Heart left ventricle (tissue), 16 donors: ENCODE measurements around the gene ARHGEF28. TPM values are rescaled to one million over a fixed set of nuclear protein-coding genes. Genes with fewer than 3 reads are reported as not detected.

ENCODE experiments used
- ATAC-seq, 4 donors: fragments of 200-7000 bp; cut with Tn5 transposase; one replicate each; pipeline ENCODE4 v1.9.1; 2020 to 2022; ENCODE audit warnings: moderate library complexity in 4 of 4, mild to moderate bottlenecking in 3 of 4, moderate number of reproducible peaks in 1 of 4
- DNase-seq, 5 donors: peaks; one replicate each; pipeline ENCODE4 v3.0.0-alpha.2; 2020
- H3K27ac ChIP-seq, 12 donors: fragments of 200-600 bp; sonication (generic) in 4 of 12; one replicate each; pipeline versions ENCODE4 v1.5.0 to v1.8.0; 2016 to 2022; ENCODE audit warnings: mild to moderate bottlenecking in 2 of 12
- H3K27me3 ChIP-seq, 9 donors: fragments of 200-600 bp; sonication (generic) in 2 of 9; one replicate each; pipeline versions ENCODE4 v1.5.1 to v1.8.0; 2016 to 2022; ENCODE audit warnings: mild to moderate bottlenecking in 3 of 9
- H3K36me3 ChIP-seq, 9 donors: fragments of 200-600 bp; sonication (generic) in 2 of 9; one replicate each; pipeline versions ENCODE4 v1.5.0 to v1.8.0; 2018 to 2022; ENCODE audit warnings: mild to moderate bottlenecking in 2 of 9
- H3K4me1 ChIP-seq, 12 donors: fragments of 200-600 bp; sonication (generic) in 4 of 12; one replicate each; pipeline versions ENCODE4 v1.5.0 to v1.8.0; 2016 to 2022; ENCODE audit warnings: mild to moderate bottlenecking in 3 of 12
- H3K4me3 ChIP-seq, 12 donors: fragments of 200-600 bp; sonication (generic) in 4 of 12; one replicate each; pipeline versions ENCODE4 v1.5.0 to v1.8.0; 2017 to 2022; ENCODE audit warnings: mild to moderate bottlenecking in 9 of 12, moderate library complexity in 4 of 12
- H3K9me3 ChIP-seq, 12 donors: fragments of 200-600 bp; sonication (generic) in 4 of 12; one replicate each; pipeline versions ENCODE4 v1.5.0 to v1.8.0; 2016 to 2022; ENCODE audit warnings: mild to moderate bottlenecking in 1 of 12
- CTCF ChIP-seq, 12 donors: fragments of 200-600 bp; sonication (generic) in 4 of 12; IDR thresholded peaks; one replicate each; pipeline versions ENCODE4 v1.5.0 to v1.8.0; 2018 to 2022; ENCODE audit warnings: antibody characterized with exemption in 12 of 12, mild to moderate bottlenecking in 5 of 12
- POLR2A ChIP-seq, 2 donors: fragments of 450-650 bp; IDR thresholded peaks; one replicate each; pipeline ENCODE4 v1.6.1; 2017; ENCODE audit warnings: antibody characterized with exemption in 2 of 2, mild to moderate bottlenecking in 2 of 2, moderate library complexity in 2 of 2
- whole genome bisulfite sequencing, 4 donors: extraction: QIAGEN DNeasy Blood & Tissue Kit in 2 of 4; methylation state at CpG; one replicate each; pipeline versions ENCODE4 v1.1.5 to v1.1.7; 2013 to 2018; 5-methylcytosine and 5-hydroxymethylcytosine counted together
- intact Hi-C, 10 donors: fragments of 100-400 bp; cut with DNase I; formaldehyde crosslinking; loops; one replicate each; pipeline versions ENCODE4 v1.11.1 to v1.14.2; 2022
- polyA plus RNA-seq, 2 donors: library from polyadenylated mRNA; stranded (reverse); fragments of 200-250 nt; gene quantifications; one replicate each; pipeline ENCODE4 v1.2.3, GENCODE V29; 2013
- total RNA-seq, 9 donors: library from RNA; depleted of rRNA in 2 of 9; stranded (reverse); fragments of >200 nt in 2 of 9; fragmentation: NEBNext Ultra II Directional in 3 of 9; extraction: Animal tissue kit (Norgen Biotek cat#: 25700) in 3 of 9; gene quantifications; one replicate each; pipeline versions ENCODE4 v1.1.0 to v1.2.4, GENCODE V29; 2016 to 2023
- donor health status: ischemic (EF 13 %, LVEDD 7.1; RV severe dilation, severe dysfunction).
- donor health status: healthy with polysubstance abuse.
- donor health status: DM: no; HTN: yes; CAD: no.
- donor health status: DM: no; HTN: no; CAD: no.
- donor health status: ischemic (EF 25% LVEDD 6.9; RV normal size, moderate dysfunction).
- donor health status: ischemic (EF 25% LVEDD 5.7; RV mildly dilated, moderate dysfunction).
- donor health status: healthy.
- donor health status: DM: yes; HTN: yes; CAD: no.
- donor health status: ischemic (EF 35%, LVEDD 5.7; RV mildly dilated, moderate dysfunction).
- donor health status: nonischemic (EF 11% LVEDD 7.7; RV severe dilation, severe dysfunction).
- donor health status: DM: yes; HTN: yes; CAD: no.
- donor health status: PGD.
- donor health status: ischemic (EF 29% LVEDD 5.4; RV normal size, mild dysfunction).
- donor health status: nonischemic (EF 23%, LVEDD 6.1; RV moderate dilation, normal function).

Gene ARHGEF28
- total and polyA plus RNA-seq, 11 donors: 0.51 to 7.7 (median 1.7) TPM

- DNase-seq: no peak
- peak in 1 of 4 donors; percentile 49 for ATAC-seq
- Histone ChIP-seq H3K4me3 (no peak overlapping the region), H3K27me3 (no peaks in the 10 kb centered on the region), H3K4me1 (peaks cover 0 to 45% (median 9%) of the 10 kb centered on the region in 12 donors), H3K36me3 (no peaks in the 10 kb centered on the region), H3K9me3 (peaks cover 0 to 12% (median 0%) of the 10 kb centered on the region in 12 donors), H3K27ac (peak overlapping the region in 5 of 12 donors; percentile 47 to 71 (median 63))
- TF ChIP-seq POLR2A (IDR thresholded peaks at IDR 0.05): no peak
- no peak for TF ChIP-seq CTCF (IDR thresholded peaks at IDR 0.05)
- intact Hi-C loops: no loop called here
- 57 to 73% (median 67%) methylated on average over 11 of the region's 11 CpGs for WGBS, 4 donors
These were observed 123.7 kb downstream of the ARHGEF28 start for GRCh38 chr5:73749485-73750270.

DNA sequence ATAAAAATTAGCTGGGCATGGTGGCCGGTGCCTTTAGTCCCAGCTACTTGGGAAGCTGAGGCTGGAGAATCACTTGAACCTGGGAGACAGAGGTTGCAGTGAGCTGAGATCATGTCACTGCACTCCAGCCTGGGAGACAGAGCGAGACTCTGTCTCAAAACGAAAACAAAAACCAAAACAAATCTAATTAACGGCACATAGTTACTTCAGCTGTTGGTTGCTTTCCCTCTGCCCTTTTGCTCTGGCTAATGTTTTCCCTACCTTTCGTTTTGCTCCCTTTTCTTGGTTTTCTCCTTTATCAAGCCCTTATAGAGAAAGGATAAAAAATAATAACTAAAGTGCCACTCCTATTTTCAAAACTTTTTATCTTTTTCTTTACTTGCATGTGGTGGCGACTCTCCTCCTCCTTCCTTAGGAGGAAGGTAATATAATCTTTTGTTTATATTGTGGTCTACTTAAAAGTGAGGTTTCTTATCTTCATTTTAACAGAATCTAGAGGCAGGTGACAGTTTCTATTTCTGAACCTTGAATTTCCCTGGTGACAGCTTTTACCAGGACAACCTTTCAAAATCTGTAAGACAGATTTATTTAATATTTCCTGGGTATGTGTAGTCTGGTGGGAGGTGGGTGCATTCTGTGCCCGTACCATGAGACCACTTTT, 125.4 kb downstream of the ARHGEF28 start:
- Histone ChIP-seq H3K27ac (no peak overlapping the region), H3K4me1 (peaks cover 0 to 31% (median 9%) of the 10 kb centered on the region in 12 donors), H3K9me3 (peaks cover 0 to 10% (median 0%) of the 10 kb centered on the region in 12 donors), H3K27me3 (no peaks in the 10 kb centered on the region), H3K4me3 (no peak overlapping the region), H3K36me3 (no peaks in the 10 kb centered on the region)
- intact Hi-C loops: no loop called here
- no peak for DNase-seq
- no peak for ATAC-seq
- WGBS, 4 donors: 85 to 92% (median 88%) methylated on average over 7 of the region's 7 CpGs
- TF ChIP-seq POLR2A (IDR thresholded peaks at IDR 0.05) (no peak), CTCF (IDR thresholded peaks at IDR 0.05) (no peak)

- H3K4me1 ChIP-seq: peaks cover 0 to 12% (median 3%) of the 10 kb centered on the region in 12 donors
- WGBS, 4 donors: 92 to 96% (median 93%) methylated on average over 4 of the region's 4 CpGs
- H3K27me3 ChIP-seq: peaks cover 0 to 4% (median 0%) of the 10 kb centered on the region in 9 donors
- no peaks in the 10 kb centered on the region for H3K9me3 ChIP-seq
- H3K4me3 ChIP-seq: no peak overlapping the region
- intact Hi-C loops: no loop called here
- H3K36me3 ChIP-seq: no peaks in the 10 kb centered on the region
- DNase-seq: no peak
- no peak for ATAC-seq
- H3K27ac ChIP-seq: no peak overlapping the region
- TF ChIP-seq POLR2A (IDR thresholded peaks at IDR 0.05) (no peak), CTCF (IDR thresholded peaks at IDR 0.05) (no peak)
These were observed 128.3 kb downstream of the ARHGEF28 start for GRCh38 chr5:73754254-73754653.

GRCh38 chr5:73757416-73757815, 131.4 kb downstream of the ARHGEF28 start:
- no peak overlapping the region for H3K27ac ChIP-seq
- ATAC-seq (no peak), DNase-seq (no peak)
- H3K9me3 ChIP-seq: no peaks in the 10 kb centered on the region
- TF ChIP-seq POLR2A (IDR thresholded peaks at IDR 0.05): no peak
- TF ChIP-seq CTCF (IDR thresholded peaks at IDR 0.05): no peak
- intact Hi-C loops: no loop called here
- peaks cover 0 to 4% (median 0%) of the 10 kb centered on the region in 9 donors for H3K27me3 ChIP-seq
- 81 to 90% (median 85%) methylated on average over 1 of the region's 1 CpG for WGBS, 4 donors
- H3K4me1 ChIP-seq: peaks cover 0 to 6% (median 0%) of the 10 kb centered on the region in 12 donors
- H3K36me3 ChIP-seq: no peaks in the 10 kb centered on the region
- no peak overlapping the region for H3K4me3 ChIP-seq
